PC-9 (cell line): Measurements from ENCODE around the gene PON1. TPM values are rescaled to one million over a fixed set of nuclear protein-coding genes. Genes with fewer than 3 reads are reported as not detected.

Experiments
- BruUV-seq: library from RNA; stranded (reverse); fragments of 400-500 nt; replicated peaks from 2 replicates; lab custom pipeline; 2021; lab: Mats Ljungman, UMichigan
- CTCF ChIA-PET: fragments of 300-600 bp; sonication (Branson Sonifier 250); formaldehyde crosslinking; loops from one replicate; lab custom pipeline; 2022; ENCODE audit warnings: antibody characterized with exemption; lab: Charles Lee
- POLR2A ChIA-PET: fragments of 300-600 bp; sonication (Branson Sonifier 250); formaldehyde crosslinking; loops from one replicate; lab custom pipeline; 2022; ENCODE audit warnings: antibody characterized with exemption; ENCODE audit not compliant: unreplicated experiment; lab: Charles Lee
- DNase-seq, 2 experiments: peaks; one replicate each; pipeline versions ENCODE4 v3.0.0 to v3.0.0-alpha.2; 2015 to 2022; ENCODE audit warnings: mixed read lengths in 1 of 2
- H2AFZ ChIP-seq: fragments of 200-600 bp; sonication (generic); 2 replicates; pipeline ENCODE4 v1.8.1; 2017; ENCODE audit warnings: antibody characterized with exemption
- H3F3A ChIP-seq: fragments of 200-600 bp; sonication (generic); 2 replicates; pipeline ENCODE4 v1.8.1; 2017; ENCODE audit warnings: antibody characterized with exemption, mild to moderate bottlenecking, low read depth; ENCODE audit not compliant: insufficient read depth
- H3K27ac ChIP-seq: fragments of 200-600 bp; sonication (generic); 2 replicates; pipeline ENCODE4 v1.6.1; 2016; ENCODE audit warnings: mixed run types
- H3K27me3 ChIP-seq: fragments of 200-600 bp; sonication (generic); 2 replicates; pipeline ENCODE4 v1.6.1; 2016; ENCODE audit warnings: low read depth, mixed run types; ENCODE audit not compliant: insufficient read depth
- H3K36me3 ChIP-seq: fragments of 200-600 bp; sonication (generic); 2 replicates; pipeline ENCODE4 v1.6.1; 2016; ENCODE audit warnings: low read depth, mixed run types
- H3K4me1 ChIP-seq: fragments of 200-600 bp; sonication (generic); replicated peaks from 2 replicates; pipeline ENCODE4 v1.6.1; 2016; ENCODE audit warnings: mixed run types; ENCODE audit not compliant: insufficient read depth
- H3K4me2 ChIP-seq: fragments of 200-600 bp; sonication (generic); 2 replicates; pipeline ENCODE4 v1.6.1; 2017; ENCODE audit warnings: mixed run types
- H3K4me3 ChIP-seq: fragments of 200-600 bp; sonication (generic); 2 replicates; pipeline ENCODE4 v1.6.1; 2016; ENCODE audit warnings: mixed run types
- H3K79me2 ChIP-seq: fragments of 200-600 bp; sonication (generic); 2 replicates; pipeline ENCODE4 v1.6.1; 2017; ENCODE audit warnings: low read depth, mixed run types
- H3K9me2 ChIP-seq: fragments of 200-600 bp; sonication (generic); 2 replicates; pipeline ENCODE4 v1.8.1; 2017; ENCODE audit warnings: mild to moderate bottlenecking; ENCODE audit not compliant: insufficient read depth
- H3K9me3 ChIP-seq: fragments of 200-600 bp; sonication (generic); 2 replicates; pipeline ENCODE4 v1.8.1; 2016; ENCODE audit warnings: low read depth; ENCODE audit not compliant: insufficient read depth
- H4K20me1 ChIP-seq: fragments of 200-600 bp; sonication (generic); 2 replicates; pipeline ENCODE4 v1.8.1; 2017; ENCODE audit not compliant: insufficient read depth
- EZH2 ChIP-seq: fragments of 200-600 bp; sonication (generic); IDR thresholded peaks from 2 replicates; pipeline ENCODE4 v1.8.0; 2017; ENCODE audit warnings: antibody characterized with exemption, low read depth
- intact Hi-C: fragments of 100-400 bp; cut with micrococcal nuclease; formaldehyde crosslinking; loops from one replicate; pipeline ENCODE4 v1.10.0; 2022; ENCODE audit not compliant: unreplicated experiment
- total RNA-seq: library from RNA; stranded (reverse); gene quantifications from 2 replicates; pipeline ENCODE4 v1.2.3, GENCODE V29; 2021
- TF ChIP-seq, protein P1 (sequence below): fragments of 200-600 bp; sonication (generic); conservative IDR thresholded peaks from 2 replicates; pipeline ENCODE4 v1.6.1; 2017; ENCODE audit warnings: mixed run types, antibody characterized with exemption, mild to moderate bottlenecking, moderate library complexity

PON1 gene
- total RNA-seq, 1 experiment from 2014 or later: not detected

DNA sequence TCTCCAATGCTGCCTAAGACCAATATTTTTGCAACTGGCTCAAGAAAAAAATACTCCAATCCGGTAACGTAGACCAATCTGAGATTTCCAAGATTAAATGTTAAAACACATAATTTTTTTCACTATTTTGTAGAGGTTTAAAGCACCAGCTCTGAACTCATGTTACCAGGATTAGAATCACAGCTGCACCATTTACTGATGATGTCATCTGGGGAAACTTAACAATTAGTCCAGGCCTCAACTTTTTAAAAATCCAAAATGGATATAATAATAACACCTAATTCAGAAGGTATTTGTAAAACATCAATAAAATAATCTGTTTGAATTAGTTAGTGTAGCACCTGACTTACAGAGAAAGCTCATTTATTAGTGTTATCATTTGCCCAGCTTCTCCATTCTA lies 14.4 kb downstream of the PON1 start:
- Histone ChIP-seq H3K4me2 (no peak overlapping the region), H3K27ac (no peak overlapping the region), H4K20me1 (no peaks in the 10 kb centered on the region), H2AFZ (no peak overlapping the region), H3K9me3 (no peaks in the 10 kb centered on the region), H3K27me3 (no peaks in the 10 kb centered on the region), H3K79me2 (no peaks in the 10 kb centered on the region), H3K9me2 (no peaks in the 10 kb centered on the region), H3K36me3 (no peaks in the 10 kb centered on the region), H3F3A (no peaks in the 10 kb centered on the region), H3K4me1 (no peaks in the 10 kb centered on the region), H3K4me3 (no peak overlapping the region)
- BruUV-seq: no TSS peak
- DNase-seq: no peak
- POLR2A ChIA-PET: interaction anchor here (0.6 kb wide), 1 partner anchor 14 kb away, joined by 6 read pairs; no protein-coding TSS in a partner anchor
- intact Hi-C loops: no loop called here
- CTCF ChIA-PET: no interaction called here
- no peak for TF ChIP-seq EZH2
- TF ChIP-seq, protein P1, sequence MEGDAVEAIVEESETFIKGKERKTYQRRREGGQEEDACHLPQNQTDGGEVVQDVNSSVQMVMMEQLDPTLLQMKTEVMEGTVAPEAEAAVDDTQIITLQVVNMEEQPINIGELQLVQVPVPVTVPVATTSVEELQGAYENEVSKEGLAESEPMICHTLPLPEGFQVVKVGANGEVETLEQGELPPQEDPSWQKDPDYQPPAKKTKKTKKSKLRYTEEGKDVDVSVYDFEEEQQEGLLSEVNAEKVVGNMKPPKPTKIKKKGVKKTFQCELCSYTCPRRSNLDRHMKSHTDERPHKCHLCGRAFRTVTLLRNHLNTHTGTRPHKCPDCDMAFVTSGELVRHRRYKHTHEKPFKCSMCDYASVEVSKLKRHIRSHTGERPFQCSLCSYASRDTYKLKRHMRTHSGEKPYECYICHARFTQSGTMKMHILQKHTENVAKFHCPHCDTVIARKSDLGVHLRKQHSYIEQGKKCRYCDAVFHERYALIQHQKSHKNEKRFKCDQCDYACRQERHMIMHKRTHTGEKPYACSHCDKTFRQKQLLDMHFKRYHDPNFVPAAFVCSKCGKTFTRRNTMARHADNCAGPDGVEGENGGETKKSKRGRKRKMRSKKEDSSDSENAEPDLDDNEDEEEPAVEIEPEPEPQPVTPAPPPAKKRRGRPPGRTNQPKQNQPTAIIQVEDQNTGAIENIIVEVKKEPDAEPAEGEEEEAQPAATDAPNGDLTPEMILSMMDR: no peak

DNA sequence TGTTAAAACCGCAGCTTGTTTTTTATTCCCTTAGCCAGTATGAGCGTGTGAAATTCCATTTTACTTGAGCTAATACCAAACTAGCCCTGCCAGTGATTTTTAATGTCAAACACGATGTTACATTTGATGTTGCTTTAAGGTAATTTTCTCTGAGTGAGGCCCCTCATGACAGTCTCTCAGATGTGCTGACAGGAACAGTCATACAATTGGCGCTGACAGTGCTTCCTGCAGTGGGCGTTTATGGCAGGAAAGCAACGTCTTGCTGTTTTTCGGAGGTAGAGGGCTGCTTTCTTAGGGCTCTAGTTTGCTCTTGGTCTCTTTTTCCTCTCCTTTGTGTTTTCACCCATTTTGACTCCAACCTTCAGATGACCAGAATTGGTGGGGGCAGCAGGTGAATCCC lies 19.3 kb downstream of the PON1 start:
- Histone ChIP-seq H3K79me2 (no peaks in the 10 kb centered on the region), H3F3A (no peaks in the 10 kb centered on the region), H3K4me2 (no peak overlapping the region), H3K4me3 (no peak overlapping the region), H3K27me3 (no peaks in the 10 kb centered on the region), H3K36me3 (no peaks in the 10 kb centered on the region), H4K20me1 (no peaks in the 10 kb centered on the region), H3K27ac (no peak overlapping the region), H3K9me3 (no peaks in the 10 kb centered on the region), H2AFZ (no peak overlapping the region), H3K4me1 (no peaks in the 10 kb centered on the region), H3K9me2 (no peaks in the 10 kb centered on the region; the same call in 1 of the 2 replicates)
- CTCF ChIA-PET: no interaction called here
- DNase-seq: no peak
- no peak for TF ChIP-seq EZH2
- TF ChIP-seq, protein P1: no peak
- POLR2A ChIA-PET: no interaction called here
- BruUV-seq: no TSS peak
- intact Hi-C loops: no loop called here

DNA sequence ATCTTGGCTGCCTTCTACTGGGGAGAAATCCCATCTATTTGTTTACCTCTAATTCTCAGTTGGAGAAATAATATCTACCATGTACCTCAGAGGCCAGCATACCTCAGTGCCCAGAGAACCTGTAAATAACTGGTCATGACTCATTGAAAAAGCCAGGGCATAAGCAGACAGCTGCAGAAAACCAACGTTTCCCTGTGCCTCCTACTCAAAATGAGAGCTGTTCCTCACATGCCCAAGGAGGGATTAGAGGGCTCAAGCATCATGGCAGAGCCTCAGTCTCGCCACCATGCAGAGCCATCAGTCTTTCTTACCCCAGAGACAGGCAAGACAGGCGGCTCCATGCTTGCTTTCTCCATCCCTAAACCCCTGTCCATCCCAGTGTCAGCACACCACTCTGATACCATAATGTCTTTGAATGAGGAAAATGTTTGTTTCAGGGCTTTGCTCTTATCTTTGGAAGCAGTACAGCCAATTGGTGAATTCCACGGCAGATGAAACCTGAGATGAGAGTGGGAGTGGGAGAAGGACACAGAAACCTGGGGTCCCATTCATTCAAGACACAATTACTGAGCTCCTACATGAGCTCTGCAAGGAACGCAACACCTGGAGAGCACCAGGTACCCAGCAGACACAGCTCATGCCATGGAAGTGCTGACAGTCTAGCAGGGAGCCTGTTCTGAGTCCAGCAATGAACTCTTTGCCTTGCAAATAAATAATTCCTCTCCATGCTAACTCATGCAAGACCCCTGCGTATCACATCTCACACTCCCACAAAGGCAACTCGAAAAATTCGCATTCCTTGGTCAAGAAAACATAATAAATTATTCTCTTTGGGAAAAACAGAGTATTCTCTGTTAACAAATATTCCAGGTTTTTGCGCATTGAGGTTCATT lies 21.1 kb downstream of the PON1 start:
- CTCF ChIA-PET: no interaction called here
- H4K20me1 ChIP-seq: no peaks in the 10 kb centered on the region
- no peaks in the 10 kb centered on the region for H3K4me1 ChIP-seq
- H3K9me3 ChIP-seq: no peaks in the 10 kb centered on the region
- intact Hi-C loops: no loop called here
- no peaks in the 10 kb centered on the region for H3F3A ChIP-seq
- no peaks in the 10 kb centered on the region; the same call in 1 of the 2 replicates for H3K9me2 ChIP-seq
- no peak for TF ChIP-seq EZH2
- TF ChIP-seq, protein P1: no peak
- BruUV-seq: no TSS peak
- H3K79me2 ChIP-seq: no peaks in the 10 kb centered on the region
- no peak for DNase-seq
- no peak overlapping the region for H2AFZ ChIP-seq
- H3K27me3 ChIP-seq: no peaks in the 10 kb centered on the region
- H3K4me3 ChIP-seq: no peak overlapping the region
- no peak overlapping the region for H3K4me2 ChIP-seq
- no peak overlapping the region for H3K27ac ChIP-seq
- POLR2A ChIA-PET: no interaction called here
- no peaks in the 10 kb centered on the region for H3K36me3 ChIP-seq
